Activated CD8-positive, alpha-beta T cell treated with anti-CD3 and anti-CD28 coated beads, Interleukin-2, amount 10 ng/mL, durations not matched to agents 7 days and 5 days (primary cell): ENCODE measurements around the gene SERHL2. TPM values are rescaled to one million over a fixed set of nuclear protein-coding genes. Genes with fewer than 3 reads are reported as not detected.
"Not testable (repeated sequence)": the region's sequence is repeated elsewhere in the genome, so short reads cannot be mapped to it uniquely, and the experiment has no call there.

Experiments
- ATAC-seq: fragments of 150-1000 bp; cut with Tn5 transposase; one replicate; pipeline ENCODE4 v1.10.0; 2021; ENCODE audit warnings: moderate library complexity
- CTCF ChIA-PET: fragments of 350-600 bp; sonication (Branson Sonifier 250); formaldehyde crosslinking; loops from one replicate; lab custom pipeline; 2021; ENCODE audit warnings: antibody characterized with exemption; lab: Charles Lee
- POLR2A ChIA-PET: fragments of 350-600 bp; sonication (Branson Sonifier 250); formaldehyde crosslinking; loops from one replicate; lab custom pipeline; 2021; ENCODE audit warnings: antibody characterized with exemption; lab: Charles Lee
- DNase-seq: peaks from one replicate; pipeline ENCODE4 v3.0.0-alpha.2; 2020
- H3K27ac Mint-ChIP-seq: one replicate; pipeline ENCODE4 v1.8.0; 2021; ENCODE audit warnings: mild to moderate bottlenecking, mixed read lengths
- H3K27me3 Mint-ChIP-seq: one replicate; pipeline ENCODE4 v1.8.0; 2021; ENCODE audit warnings: low read depth, mixed read lengths
- H3K36me3 Mint-ChIP-seq: one replicate; pipeline ENCODE4 v1.8.0; 2021; ENCODE audit warnings: low read depth, mixed read lengths
- H3K4me1 Mint-ChIP-seq: one replicate; pipeline ENCODE4 v1.8.0; 2021; ENCODE audit warnings: low read depth, mixed read lengths
- H3K4me3 Mint-ChIP-seq: one replicate; pipeline ENCODE4 v1.8.0; 2021; ENCODE audit warnings: mild to moderate bottlenecking, mixed read lengths
- H3K9me3 Mint-ChIP-seq: one replicate; pipeline ENCODE4 v1.8.0; 2022; ENCODE audit warnings: mixed read lengths; ENCODE audit not compliant: insufficient read depth
- total RNA-seq, 2 experiments: library from RNA; stranded (reverse); gene quantifications; one replicate each; pipeline ENCODE4 v1.2.3, GENCODE V29; 2021

Gene SERHL2
- total RNA-seq, 2 experiments from 2014 or later: 2.3 to 2.4 TPM

DNA sequence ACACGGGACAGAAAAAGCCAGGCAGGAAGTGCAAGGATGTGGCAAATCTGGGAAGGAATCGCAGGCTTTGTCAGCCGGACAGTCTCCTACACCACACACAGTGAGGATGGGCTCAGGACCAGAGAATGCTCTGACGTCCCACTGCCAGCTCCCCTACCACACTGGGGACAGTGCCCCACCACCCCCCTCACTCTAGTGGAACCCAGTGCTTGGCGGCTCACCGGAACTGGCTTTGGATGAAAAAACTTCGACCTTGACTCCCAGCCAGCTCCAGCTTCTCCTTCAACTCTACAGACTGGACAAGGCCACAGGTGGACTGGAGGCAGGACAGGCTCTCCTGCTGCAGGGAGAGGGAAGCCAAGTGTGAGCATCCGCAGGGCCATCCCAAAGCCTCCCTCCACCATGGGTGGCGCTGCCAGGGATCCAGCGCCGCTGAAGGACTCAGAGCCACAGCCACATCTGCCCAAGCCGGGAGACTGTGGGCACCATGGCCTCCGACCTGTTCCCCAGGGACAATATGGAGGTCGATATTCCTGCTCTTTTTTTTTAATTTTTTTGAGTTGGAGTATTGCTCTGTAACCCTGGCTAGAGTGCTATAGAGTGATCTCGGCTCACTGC, 24.0 kb downstream of the SERHL2 start:
- H3K4me3 Mint-ChIP-seq: no peak overlapping the region
- ATAC-seq (no peak), DNase-seq (no peak)
- CTCF ChIA-PET: no interaction called here
- H3K4me1 Mint-ChIP-seq: peaks cover 12% of the 10 kb centered on the region
- peaks cover 24% of the 10 kb centered on the region for H3K36me3 Mint-ChIP-seq
- POLR2A ChIA-PET: interaction anchor here (0.7 kb wide), 1 partner anchor 9 kb away, joined by 4 read pairs; no protein-coding TSS in a partner anchor
- H3K27me3 Mint-ChIP-seq: no peaks in the 10 kb centered on the region
- H3K9me3 Mint-ChIP-seq: no peaks in the 10 kb centered on the region
- H3K27ac Mint-ChIP-seq: no peak overlapping the region

DNA sequence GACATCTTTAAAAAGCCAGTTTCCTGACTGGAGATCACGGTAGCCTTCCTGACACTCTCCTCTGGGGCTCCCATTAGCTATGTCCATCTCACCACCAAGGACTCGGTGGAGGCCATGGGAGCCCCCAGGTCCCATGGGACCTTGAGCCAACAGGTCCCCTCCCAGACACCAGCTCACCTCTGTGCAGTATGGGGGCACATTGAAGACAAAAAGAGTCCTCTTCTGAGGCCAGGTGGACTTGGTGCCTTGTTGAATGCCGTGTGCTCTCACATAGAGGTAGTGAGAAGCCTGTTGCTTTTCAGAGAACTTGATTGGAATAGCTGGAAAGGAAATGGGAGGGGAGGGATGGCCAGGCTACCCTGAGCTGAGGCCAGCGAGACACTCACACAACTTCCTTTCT, 26.3 kb downstream of the SERHL2 start:
- H3K27me3 Mint-ChIP-seq, H3K9me3 Mint-ChIP-seq, CTCF ChIA-PET, H3K4me3 Mint-ChIP-seq, ATAC-seq, DNase-seq: not testable (repeated sequence)
- H3K27ac Mint-ChIP-seq: peak overlapping the region; percentile 30
- H3K36me3 Mint-ChIP-seq: peaks cover 32% of the 10 kb centered on the region
- H3K4me1 Mint-ChIP-seq: peaks cover 14% of the 10 kb centered on the region
- POLR2A ChIA-PET: interaction anchor here (0.5 to 3.4 kb wide), 2 partner anchors 35 to 798 kb away, joined by 3 to 30 read pairs; partner anchors contain the start of gene POLDIP3

DNA sequence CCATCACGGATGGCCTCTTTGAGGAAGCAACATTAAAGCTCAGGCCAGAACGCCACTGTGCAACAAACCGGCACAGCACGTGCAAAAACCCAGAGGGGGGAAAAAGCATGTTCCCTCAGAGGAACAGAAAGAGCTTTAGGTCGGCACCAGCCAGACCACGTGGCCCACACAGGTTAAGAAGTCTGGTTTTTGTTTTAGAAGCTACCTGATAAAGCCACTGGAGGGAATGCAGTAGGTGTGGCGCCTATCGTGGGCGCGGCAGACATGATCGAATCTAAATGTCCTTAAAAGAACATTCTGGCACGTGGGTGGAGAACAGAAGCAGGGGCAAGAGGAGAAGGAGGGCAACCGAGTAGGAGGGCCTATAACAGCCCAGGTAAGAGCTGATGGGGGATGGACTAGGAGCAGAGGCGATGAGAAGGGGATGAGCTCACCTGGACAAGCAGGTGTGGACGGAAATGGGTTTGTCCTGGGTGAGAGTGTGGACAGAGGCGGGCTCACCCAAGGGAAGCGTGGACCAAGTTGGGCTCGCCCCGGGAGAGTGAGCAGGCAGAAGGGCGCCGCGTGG, 27.5 kb downstream of the SERHL2 start:
- H3K9me3 Mint-ChIP-seq, H3K27me3 Mint-ChIP-seq, DNase-seq: not testable (repeated sequence)
- CTCF ChIA-PET: interaction anchor here (2.6 kb wide), 1 partner anchor 20 kb away, joined by 8 read pairs; no protein-coding TSS in a partner anchor
- Mint-ChIP-seq H3K4me3 (peak overlapping the region; percentile 95), H3K36me3 (peaks cover 39% of the 10 kb centered on the region), H3K4me1 (peaks cover 14% of the 10 kb centered on the region), H3K27ac (peak overlapping the region; percentile 95)
- POLR2A ChIA-PET: interaction anchor here (1.3 to 3.4 kb wide), 3 partner anchors 12 to 33 kb away, joined by 4 to 30 read pairs (median 9); partner anchors contain the start of gene POLDIP3
- ATAC-seq: peak; percentile 52

DNA sequence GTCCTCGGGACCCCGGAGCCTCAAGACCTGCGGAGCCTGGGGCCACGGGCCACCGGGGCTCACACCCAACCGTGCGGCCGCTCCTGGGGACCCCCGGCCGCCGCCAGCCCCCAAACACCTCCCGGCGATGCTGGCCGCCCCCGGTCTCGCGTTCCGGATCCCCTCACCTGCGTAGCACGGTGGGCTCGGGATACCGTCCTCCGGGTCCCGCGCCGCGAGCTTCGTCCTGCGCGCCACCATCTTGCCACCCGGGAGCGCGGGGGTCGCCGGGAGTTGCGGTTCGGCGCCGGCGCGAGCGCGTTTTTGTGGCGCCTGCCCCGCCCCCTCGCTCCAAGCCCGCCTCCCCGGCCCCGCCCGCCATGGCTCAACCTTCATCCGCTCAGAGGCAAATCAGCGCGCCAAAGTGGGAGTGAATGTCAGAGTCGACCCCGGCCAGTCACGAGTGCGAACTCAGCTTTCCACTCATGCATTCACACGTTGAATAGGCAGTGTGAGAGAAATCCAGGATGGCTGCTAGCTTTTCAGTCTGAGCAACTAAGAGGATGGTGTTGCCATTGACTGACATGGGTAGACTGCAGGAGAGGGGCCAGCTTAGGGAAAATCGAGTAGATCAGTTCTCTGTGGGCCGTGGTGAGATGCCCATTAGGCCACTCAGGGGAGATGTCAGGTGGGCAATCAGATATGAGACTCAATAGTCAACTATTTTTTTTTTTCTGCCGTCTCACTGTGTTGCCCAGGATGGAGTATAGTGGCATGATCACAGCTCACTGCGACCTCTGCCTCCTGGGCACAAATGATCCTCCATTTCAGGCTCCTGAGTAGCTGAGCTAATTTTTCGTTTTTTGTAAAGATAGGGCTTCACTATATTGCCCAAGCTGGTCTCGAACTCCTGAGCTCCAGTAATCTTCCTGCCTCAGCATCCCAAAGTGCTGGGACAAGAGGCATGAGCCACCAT, 28.3 kb downstream of the SERHL2 start:
- DNase-seq: peak; percentile 88
- H3K27ac Mint-ChIP-seq: peak overlapping the region; percentile 95
- peaks cover 46% of the 10 kb centered on the region for H3K36me3 Mint-ChIP-seq
- peak; percentile 76 for ATAC-seq
- peaks cover 14% of the 10 kb centered on the region for H3K4me1 Mint-ChIP-seq
- ChIA-PET POLR2A (interaction anchor here (0.7 to 3.4 kb wide), 4 partner anchors 13 to 611 kb away, joined by 4 to 30 read pairs (median 7); partner anchors contain the start of gene POLDIP3), CTCF (interaction anchor here (0.7 to 2.6 kb wide), 3 partner anchors 14 to 508 kb away, joined by 3 to 8 read pairs (median 4); no protein-coding TSS in a partner anchor)
- H3K27me3 Mint-ChIP-seq: no peaks in the 10 kb centered on the region
- no peaks in the 10 kb centered on the region for H3K9me3 Mint-ChIP-seq
- peak overlapping the region; percentile 95 for H3K4me3 Mint-ChIP-seq

DNA sequence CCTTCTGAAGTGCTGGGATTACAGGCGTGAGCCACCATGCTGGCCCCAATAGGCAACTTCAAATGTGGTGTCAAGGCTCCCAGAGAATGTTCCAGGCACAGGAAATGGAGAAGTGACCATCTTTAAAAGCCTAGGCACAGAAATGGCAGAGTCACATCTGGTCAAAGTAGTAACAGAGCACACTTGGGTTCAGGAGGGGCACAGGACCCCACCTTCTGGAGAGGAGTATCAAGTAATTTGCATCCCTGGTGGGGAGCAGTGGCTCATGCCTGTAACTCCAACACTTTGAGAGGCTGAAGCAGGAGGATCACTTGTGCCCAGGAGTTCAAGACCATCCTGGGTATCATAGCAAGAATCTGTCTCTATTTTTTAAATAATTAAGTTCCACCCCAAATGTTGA, 29.2 kb downstream of the SERHL2 start:
- H3K4me1 Mint-ChIP-seq: peaks cover 14% of the 10 kb centered on the region
- peaks cover 51% of the 10 kb centered on the region for H3K36me3 Mint-ChIP-seq
- DNase-seq (no peak), ATAC-seq (no peak)
- H3K27ac Mint-ChIP-seq: no peak overlapping the region
- no peaks in the 10 kb centered on the region for H3K27me3 Mint-ChIP-seq
- peak overlapping the region; percentile 95 for H3K4me3 Mint-ChIP-seq
- CTCF ChIA-PET: interaction anchor here (2.6 kb wide), 1 partner anchor 22 kb away, joined by 8 read pairs; no protein-coding TSS in a partner anchor
- no peaks in the 10 kb centered on the region for H3K9me3 Mint-ChIP-seq
- POLR2A ChIA-PET: interaction anchor here (2.2 to 3.6 kb wide), 3 partner anchors 13 to 32 kb away, joined by 9 to 47 read pairs (median 30); partner anchors contain the start of gene POLDIP3

DNA sequence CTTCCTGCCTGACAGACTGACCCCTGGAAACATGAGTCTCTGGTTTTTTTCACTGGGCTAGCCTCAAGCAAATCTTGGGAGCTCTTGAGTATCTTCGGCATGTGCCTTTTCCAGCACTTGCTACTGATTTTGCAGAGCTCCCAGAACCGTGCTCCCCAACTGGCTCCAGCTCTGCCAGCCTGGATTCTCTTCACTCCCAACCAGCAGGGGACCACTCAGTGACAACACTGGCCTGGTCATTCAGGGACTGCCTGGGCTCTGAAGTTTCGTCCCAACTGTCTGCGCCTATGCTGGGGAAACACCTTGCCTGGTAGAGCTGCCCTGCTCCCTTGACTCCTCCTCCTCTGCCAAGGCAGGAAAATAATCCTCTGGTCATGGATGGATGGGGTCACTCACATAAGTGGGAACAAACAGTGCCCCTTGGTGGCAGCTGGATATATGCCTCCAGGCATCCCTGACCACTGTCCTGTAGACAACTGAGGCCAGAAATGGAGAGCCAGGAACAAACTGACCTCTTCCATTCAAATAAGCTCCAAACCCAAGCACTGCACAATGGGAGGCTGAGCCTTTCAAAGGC, 30.7 kb downstream of the SERHL2 start:
- no peak for DNase-seq
- POLR2A ChIA-PET: interaction anchor here (1.0 to 3.6 kb wide), 4 partner anchors 16 to 51 kb away, joined by 3 to 47 read pairs (median 4); partner anchors contain the start of gene POLDIP3
- no peak for ATAC-seq
- peaks cover 51% of the 10 kb centered on the region for H3K36me3 Mint-ChIP-seq
- CTCF ChIA-PET: interaction anchor here (0.9 kb wide), 1 partner anchor 37 kb away, joined by 3 read pairs; no protein-coding TSS in a partner anchor
- H3K4me1 Mint-ChIP-seq: peaks cover 14% of the 10 kb centered on the region
- H3K27ac Mint-ChIP-seq: no peak overlapping the region
- no peaks in the 10 kb centered on the region for H3K27me3 Mint-ChIP-seq
- H3K9me3 Mint-ChIP-seq: no peaks in the 10 kb centered on the region
- H3K4me3 Mint-ChIP-seq: no peak overlapping the region

DNA sequence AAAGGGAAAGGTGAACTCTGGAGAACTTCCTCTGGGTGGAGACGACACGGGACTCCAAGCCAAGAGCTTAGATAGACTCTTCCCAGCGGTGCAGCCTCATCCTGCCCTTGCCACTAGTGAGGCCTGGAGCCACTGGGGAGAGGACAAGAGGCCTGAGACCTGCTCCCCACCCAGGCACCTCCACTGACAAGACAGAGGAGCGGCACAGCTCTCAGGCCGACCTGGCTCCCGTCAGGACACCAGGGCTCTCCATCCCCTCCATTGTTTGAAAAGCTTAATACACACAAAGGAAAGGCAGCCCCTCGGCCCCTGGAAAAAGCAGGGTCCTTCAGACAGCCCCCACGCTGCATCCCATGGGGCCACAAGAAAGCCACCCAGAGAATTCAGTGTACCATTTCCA, 31.3 kb downstream of the SERHL2 start:
- ChIA-PET POLR2A (interaction anchor here (1.0 to 3.6 kb wide), 4 partner anchors 17 to 52 kb away, joined by 3 to 47 read pairs (median 4); partner anchors contain the start of gene POLDIP3), CTCF (interaction anchor here (0.9 kb wide), 1 partner anchor 36 kb away, joined by 3 read pairs; no protein-coding TSS in a partner anchor)
- ATAC-seq (no peak), DNase-seq (no peak)
- Mint-ChIP-seq H3K9me3 (no peaks in the 10 kb centered on the region), H3K4me3 (no peak overlapping the region), H3K36me3 (peaks cover 51% of the 10 kb centered on the region), H3K27ac (no peak overlapping the region), H3K4me1 (peaks cover 12% of the 10 kb centered on the region), H3K27me3 (no peaks in the 10 kb centered on the region)

DNA sequence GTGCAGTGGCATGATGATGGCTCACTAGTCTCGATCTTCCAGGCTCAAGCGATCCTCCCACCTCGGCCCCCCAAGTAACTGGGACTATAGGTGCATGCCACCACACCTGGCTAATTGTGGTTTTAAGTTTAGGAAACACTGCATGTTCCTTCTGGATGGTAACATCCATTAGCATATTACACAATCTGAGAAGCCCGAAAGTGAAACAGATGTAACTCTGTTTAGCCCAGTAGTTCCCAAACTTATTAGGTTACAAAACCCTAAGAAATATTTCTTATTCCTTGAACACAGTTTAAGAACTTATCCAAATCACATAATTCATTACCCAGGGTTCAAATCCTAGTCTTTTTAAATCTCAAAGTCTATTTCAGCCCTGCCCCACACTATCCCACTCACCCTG, 32.6 kb downstream of the SERHL2 start:
- H3K4me3 Mint-ChIP-seq: no peak overlapping the region
- peaks cover 53% of the 10 kb centered on the region for H3K36me3 Mint-ChIP-seq
- DNase-seq (no peak), ATAC-seq (no peak)
- no peaks in the 10 kb centered on the region for H3K27me3 Mint-ChIP-seq
- no peak overlapping the region for H3K27ac Mint-ChIP-seq
- ChIA-PET CTCF (no interaction called here), POLR2A (interaction anchor here (2.2 to 3.6 kb wide), 2 partner anchors 13 to 28 kb away, joined by 4 to 47 read pairs; partner anchors contain the start of gene POLDIP3)
- H3K4me1 Mint-ChIP-seq: peaks cover 10% of the 10 kb centered on the region
- no peaks in the 10 kb centered on the region for H3K9me3 Mint-ChIP-seq

DNA sequence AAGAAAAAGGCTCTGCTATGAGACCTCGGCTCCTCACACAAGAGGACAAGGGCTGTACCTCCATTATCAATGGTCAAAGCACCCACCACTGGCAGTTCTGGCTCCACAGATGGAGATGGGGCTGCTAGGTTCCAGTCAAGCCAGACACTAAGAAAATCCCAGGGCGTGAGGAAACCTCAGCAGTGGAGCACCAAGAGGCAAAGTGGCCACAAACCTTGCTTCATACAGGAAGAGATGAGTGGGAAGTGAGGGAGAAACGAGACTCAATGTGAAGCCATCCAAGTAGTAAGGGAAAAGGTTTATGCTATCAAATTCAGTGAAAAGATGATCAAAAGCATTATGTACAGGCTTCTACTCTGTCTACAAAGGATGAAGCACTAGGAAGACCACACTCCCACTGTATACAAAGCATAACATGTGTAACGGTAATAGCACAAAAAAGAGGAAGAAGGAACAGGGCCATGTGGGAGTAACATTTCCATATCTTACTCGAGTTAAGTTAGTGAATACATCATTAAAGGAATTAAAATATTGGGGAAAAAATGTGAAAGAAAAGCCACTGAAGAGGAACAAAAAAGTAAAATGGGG, 33.9 kb downstream of the SERHL2 start:
- Mint-ChIP-seq H3K9me3 (no peaks in the 10 kb centered on the region), H3K27me3 (no peaks in the 10 kb centered on the region), H3K27ac (no peak overlapping the region), H3K4me1 (peaks cover 3% of the 10 kb centered on the region), H3K36me3 (peaks cover 48% of the 10 kb centered on the region), H3K4me3 (no peak overlapping the region)
- ATAC-seq (no peak), DNase-seq (no peak)
- ChIA-PET CTCF (no interaction called here), POLR2A (interaction anchor here (0.7 to 2.2 kb wide), 2 partner anchors 12 to 27 kb away, joined by 4 read pairs; partner anchors contain the start of gene POLDIP3)

DNA sequence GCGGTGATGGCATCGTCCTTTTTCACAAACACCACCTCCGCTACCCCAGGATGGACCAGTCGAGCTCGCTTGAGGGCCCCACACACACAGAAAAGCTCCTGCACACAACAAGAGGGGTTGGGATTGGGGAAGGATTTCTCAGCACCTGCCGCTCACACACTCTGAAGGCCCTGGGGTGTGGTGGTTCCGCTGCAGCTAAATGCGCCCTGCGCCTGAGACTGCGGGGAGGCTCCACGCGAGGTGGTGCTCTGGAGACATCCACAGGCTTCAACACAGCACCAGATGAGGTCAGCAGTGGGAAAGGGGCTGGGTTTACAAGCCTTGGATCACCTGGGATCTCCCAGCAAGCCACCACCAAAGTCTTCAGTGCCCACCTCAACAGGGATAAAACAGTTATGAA, 38.2 kb downstream of the SERHL2 start:
- no peak overlapping the region for H3K27ac Mint-ChIP-seq
- H3K36me3 Mint-ChIP-seq: peaks cover 49% of the 10 kb centered on the region
- H3K27me3 Mint-ChIP-seq: no peaks in the 10 kb centered on the region
- H3K4me1 Mint-ChIP-seq: no peaks in the 10 kb centered on the region
- ChIA-PET POLR2A (interaction anchor here (0.9 kb wide), 1 partner anchor 23 kb away, joined by 5 read pairs; the partner anchor contains the start of gene POLDIP3), CTCF (no interaction called here)
- no peaks in the 10 kb centered on the region for H3K9me3 Mint-ChIP-seq
- DNase-seq (no peak), ATAC-seq (no peak)
- H3K4me3 Mint-ChIP-seq: no peak overlapping the region
